ENCODE measurements around the gene KIF20A. TPM values are rescaled to one million over a fixed set of nuclear protein-coding genes. Genes with fewer than 3 reads are reported as not detected.

Gene KIF20A
- total RNA-seq, 1 donor = 7.2 TPM

GRCh38 chr5:138159666-138160065, 19.2 kb upstream of the KIF20A start:
- TF ChIP-seq, protein P1, sequence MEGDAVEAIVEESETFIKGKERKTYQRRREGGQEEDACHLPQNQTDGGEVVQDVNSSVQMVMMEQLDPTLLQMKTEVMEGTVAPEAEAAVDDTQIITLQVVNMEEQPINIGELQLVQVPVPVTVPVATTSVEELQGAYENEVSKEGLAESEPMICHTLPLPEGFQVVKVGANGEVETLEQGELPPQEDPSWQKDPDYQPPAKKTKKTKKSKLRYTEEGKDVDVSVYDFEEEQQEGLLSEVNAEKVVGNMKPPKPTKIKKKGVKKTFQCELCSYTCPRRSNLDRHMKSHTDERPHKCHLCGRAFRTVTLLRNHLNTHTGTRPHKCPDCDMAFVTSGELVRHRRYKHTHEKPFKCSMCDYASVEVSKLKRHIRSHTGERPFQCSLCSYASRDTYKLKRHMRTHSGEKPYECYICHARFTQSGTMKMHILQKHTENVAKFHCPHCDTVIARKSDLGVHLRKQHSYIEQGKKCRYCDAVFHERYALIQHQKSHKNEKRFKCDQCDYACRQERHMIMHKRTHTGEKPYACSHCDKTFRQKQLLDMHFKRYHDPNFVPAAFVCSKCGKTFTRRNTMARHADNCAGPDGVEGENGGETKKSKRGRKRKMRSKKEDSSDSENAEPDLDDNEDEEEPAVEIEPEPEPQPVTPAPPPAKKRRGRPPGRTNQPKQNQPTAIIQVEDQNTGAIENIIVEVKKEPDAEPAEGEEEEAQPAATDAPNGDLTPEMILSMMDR (IDR thresholded peaks at IDR 0.05; ENCODE audit: extremely low read depth, low read depth, low read length) = no peak
- Histone ChIP-seq H3K27me3 (ENCODE audit: insufficient read depth, low read length) (no peaks in the 10 kb centered on the region), H3K9me3 (ENCODE audit: low read depth, low read length) (no peaks in the 10 kb centered on the region), H3K4me1 (ENCODE audit: insufficient read depth, low read length) (no peaks in the 10 kb centered on the region), H3K27ac (ENCODE audit: low read depth, low read length) (no peak overlapping the region), H4K20me1 (ENCODE audit: insufficient read depth, low read length) (peaks cover 13% of the 10 kb centered on the region), H3K79me2 (ENCODE audit: insufficient read depth, low read length) (no peaks in the 10 kb centered on the region), H3K4me3 (ENCODE audit: insufficient read depth, low read length) (no peak overlapping the region), H2AFZ (ENCODE audit: low read length) (no peak overlapping the region), H3K4me2 (ENCODE audit: insufficient read depth, low read length) (no peak overlapping the region), H3K36me3 (ENCODE audit: insufficient read depth, low read length) (peaks cover 83% of the 10 kb centered on the region)
- no peak for DNase-seq (ENCODE audit: insufficient read length, low spot score, missing footprints)

DNA sequence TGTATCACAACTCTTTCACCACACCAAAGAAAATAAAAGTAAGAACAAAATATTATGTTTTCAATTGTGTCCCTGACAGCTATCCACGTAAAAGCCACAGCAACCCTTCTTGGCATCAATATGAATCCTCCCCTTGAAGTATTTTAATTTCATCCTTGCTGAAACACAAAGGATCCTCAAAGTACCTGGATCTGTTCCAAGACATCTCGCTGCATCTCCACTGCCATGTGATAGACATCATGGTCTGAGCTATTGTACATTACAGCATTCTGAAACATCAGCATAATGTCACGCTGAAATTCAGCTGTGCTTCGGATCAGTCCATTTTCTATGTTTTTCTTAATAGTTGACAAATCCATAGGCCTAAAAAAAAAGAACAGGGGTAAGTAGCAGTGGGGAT, 18.2 kb upstream of the KIF20A start:
- Histone ChIP-seq H3K4me1 (ENCODE audit: insufficient read depth, low read length) (no peaks in the 10 kb centered on the region), H3K4me3 (ENCODE audit: insufficient read depth, low read length) (no peak overlapping the region), H3K9me3 (ENCODE audit: low read depth, low read length) (no peaks in the 10 kb centered on the region), H3K4me2 (ENCODE audit: insufficient read depth, low read length) (no peak overlapping the region), H2AFZ (ENCODE audit: low read length) (no peak overlapping the region), H3K27ac (ENCODE audit: low read depth, low read length) (no peak overlapping the region), H3K36me3 (ENCODE audit: insufficient read depth, low read length) (peaks cover 93% of the 10 kb centered on the region), H4K20me1 (ENCODE audit: insufficient read depth, low read length) (peaks cover 13% of the 10 kb centered on the region), H3K79me2 (ENCODE audit: insufficient read depth, low read length) (no peaks in the 10 kb centered on the region), H3K27me3 (ENCODE audit: insufficient read depth, low read length) (no peaks in the 10 kb centered on the region)
- no peak for DNase-seq (ENCODE audit: insufficient read length, low spot score, missing footprints)
- TF ChIP-seq, protein P1 (IDR thresholded peaks at IDR 0.05; ENCODE audit: extremely low read depth, low read depth, low read length) = no peak

DNA sequence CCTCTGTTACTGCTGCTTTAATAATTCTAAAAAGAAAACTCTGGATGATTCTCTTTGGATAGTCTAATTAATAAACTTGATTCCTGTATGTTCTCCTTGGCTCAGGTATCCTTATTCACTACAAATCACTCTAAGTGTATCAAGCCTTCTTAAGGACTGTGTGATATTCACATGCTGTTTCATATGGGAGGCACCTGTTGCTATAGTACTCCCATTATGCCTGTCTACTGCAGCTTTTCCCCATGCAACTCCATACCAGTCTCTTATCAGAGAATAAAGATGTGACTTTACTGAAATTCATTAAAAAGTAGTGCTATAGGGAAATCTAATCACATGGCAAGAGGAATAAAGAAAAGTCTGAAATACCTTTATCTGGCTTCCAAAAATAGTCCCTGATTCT, 15.2 kb upstream of the KIF20A start:
- Histone ChIP-seq H3K4me2 (ENCODE audit: insufficient read depth, low read length) (no peak overlapping the region), H3K9me3 (ENCODE audit: low read depth, low read length) (no peaks in the 10 kb centered on the region), H3K36me3 (ENCODE audit: insufficient read depth, low read length) (peaks cover 96% of the 10 kb centered on the region), H3K4me3 (ENCODE audit: insufficient read depth, low read length) (no peak overlapping the region), H3K4me1 (ENCODE audit: insufficient read depth, low read length) (no peaks in the 10 kb centered on the region), H3K79me2 (ENCODE audit: insufficient read depth, low read length) (no peaks in the 10 kb centered on the region), H3K27ac (ENCODE audit: low read depth, low read length) (no peak overlapping the region), H2AFZ (ENCODE audit: low read length) (no peak overlapping the region), H4K20me1 (ENCODE audit: insufficient read depth, low read length) (peaks cover 13% of the 10 kb centered on the region), H3K27me3 (ENCODE audit: insufficient read depth, low read length) (no peaks in the 10 kb centered on the region)
- TF ChIP-seq, protein P1 (IDR thresholded peaks at IDR 0.05; ENCODE audit: extremely low read depth, low read depth, low read length) = no peak
- no peak for DNase-seq (ENCODE audit: insufficient read length, low spot score, missing footprints)

GRCh38 chr5:138169124-138169523, 9.8 kb upstream of the KIF20A start:
- no peak overlapping the region for H3K4me2 ChIP-seq (ENCODE audit: insufficient read depth, low read length)
- H3K36me3 ChIP-seq (ENCODE audit: insufficient read depth, low read length) = peaks cover 93% of the 10 kb centered on the region
- peaks cover 6% of the 10 kb centered on the region for H4K20me1 ChIP-seq (ENCODE audit: insufficient read depth, low read length)
- no peaks in the 10 kb centered on the region for H3K4me1 ChIP-seq (ENCODE audit: insufficient read depth, low read length)
- TF ChIP-seq, protein P1 (IDR thresholded peaks at IDR 0.05; ENCODE audit: extremely low read depth, low read depth, low read length) = no peak
- H2AFZ ChIP-seq (ENCODE audit: low read length) = no peak overlapping the region
- H3K27me3 ChIP-seq (ENCODE audit: insufficient read depth, low read length) = no peaks in the 10 kb centered on the region
- no peaks in the 10 kb centered on the region for H3K9me3 ChIP-seq (ENCODE audit: low read depth, low read length)
- H3K79me2 ChIP-seq (ENCODE audit: insufficient read depth, low read length) = peaks cover 7% of the 10 kb centered on the region
- H3K4me3 ChIP-seq (ENCODE audit: insufficient read depth, low read length) = no peak overlapping the region
- H3K27ac ChIP-seq (ENCODE audit: low read depth, low read length) = no peak overlapping the region
- no peak for DNase-seq (ENCODE audit: insufficient read length, low spot score, missing footprints)

Measured in osteoblast (primary cell).